HG03108 (cell line): ENCODE results near the gene COG7.
"Not testable (repeated sequence)": the region's sequence is repeated elsewhere in the genome, so short reads cannot be mapped to it uniquely, and the experiment has no call there.

Experiments used
- ATAC-seq: cut with Tn5 transposase; IDR thresholded peaks from one replicate; pipeline ENCODE4 v1.9.1; 2021; ENCODE audit warnings: moderate library complexity; ENCODE audit not compliant: unreplicated experiment

The COG7 gene

GRCh38 chr16:23389201-23389600, 63.8 kb downstream of the COG7 start:
- no peak for ATAC-seq

GRCh38 chr16:23388786-23389185, 64.2 kb downstream of the COG7 start:
- no peak for ATAC-seq

GRCh38 chr16:23387666-23388065, 65.3 kb downstream of the COG7 start:
- ATAC-seq: no peak

- ATAC-seq: no peak
Observed at GRCh38 chr16:23385441-23385840, 67.5 kb downstream of the COG7 start.

- no peak for ATAC-seq
Observed at GRCh38 chr16:23384878-23385277, 68.1 kb downstream of the COG7 start.

GRCh38 chr16:23383881-23384280, 69.1 kb downstream of the COG7 start:
- no peak for ATAC-seq

- no peak for ATAC-seq
Observed at GRCh38 chr16:23382279-23382678, 70.7 kb downstream of the COG7 start.

GRCh38 chr16:23381702-23382101, 71.3 kb downstream of the COG7 start:
- ATAC-seq: not testable (repeated sequence)

GRCh38 chr16:23380501-23380951, 72.5 kb downstream of the COG7 start:
- ATAC-seq: no peak

GRCh38 chr16:23379707-23380106, 73.3 kb downstream of the COG7 start:
- ATAC-seq: no peak

- ATAC-seq: no peak
Observed at GRCh38 chr16:23378921-23379320, 74.1 kb downstream of the COG7 start.

- no peak for ATAC-seq
Observed at GRCh38 chr16:23378256-23378655, 74.7 kb downstream of the COG7 start.

GRCh38 chr16:23377071-23377931, 75.7 kb downstream of the COG7 start:
- ATAC-seq: no peak

GRCh38 chr16:23375643-23376042, 77.3 kb downstream of the COG7 start:
- no peak for ATAC-seq

- ATAC-seq: no peak
Observed at GRCh38 chr16:23374721-23375510, 78.1 kb downstream of the COG7 start.

GRCh38 chr16:23373436-23374219, 79.4 kb downstream of the COG7 start:
- ATAC-seq: no peak

- ATAC-seq: no peak
Observed at GRCh38 chr16:23371368-23371767, 81.6 kb downstream of the COG7 start.

- no peak for ATAC-seq
Observed at GRCh38 chr16:23369416-23369815, 83.6 kb downstream of the COG7 start.

- ATAC-seq: no peak
Observed at GRCh38 chr16:23368469-23368868, 84.5 kb downstream of the COG7 start.

- no peak for ATAC-seq
Observed at GRCh38 chr16:23367988-23368387, 85.0 kb downstream of the COG7 start.

GRCh38 chr16:23367564-23367963, 85.4 kb downstream of the COG7 start:
- no peak for ATAC-seq
